Neural progenitor cell (in vitro differentiated cells): ENCODE data around the gene FBXW8. TPM values are rescaled to one million over a fixed set of nuclear protein-coding genes. Genes with fewer than 3 reads are reported as not detected.

ENCODE experiments used
- DNase-seq: peaks from one replicate; pipeline ENCODE4 v3.0.0-alpha.2; 2016; ENCODE audit warnings: low spot score
- H2AFZ ChIP-seq: fragments of 200-600 bp; sonication (generic); replicated peaks from 2 replicates; pipeline ENCODE4 v1.6.1; 2016; ENCODE audit warnings: antibody characterized with exemption
- H3F3A ChIP-seq: fragments of 200-600 bp; sonication (generic); 2 replicates; pipeline ENCODE4 v1.6.1; 2016; ENCODE audit warnings: antibody characterized with exemption, low read depth
- H3K27ac ChIP-seq: fragments of 200-600 bp; sonication (generic); 2 replicates; pipeline ENCODE4 v1.5.1; 2016; ENCODE audit warnings: mild to moderate bottlenecking
- H3K27me3 ChIP-seq: fragments of 200-600 bp; sonication (generic); 2 replicates; pipeline ENCODE4 v1.6.1; 2016; ENCODE audit warnings: mild to moderate bottlenecking, moderate library complexity
- H3K36me3 ChIP-seq: fragments of 200-600 bp; sonication (generic); 2 replicates; pipeline ENCODE4 v1.5.1; 2016
- H3K4me1 ChIP-seq: fragments of 200-600 bp; sonication (generic); 2 replicates; pipeline ENCODE4 v1.6.1; 2016; ENCODE audit warnings: mixed run types
- H3K4me2 ChIP-seq: fragments of 200-600 bp; sonication (generic); 2 replicates; pipeline ENCODE4 v1.6.1; 2016
- H3K4me3 ChIP-seq: fragments of 200-600 bp; sonication (generic); 2 replicates; pipeline ENCODE4 v1.5.1; 2016
- H3K79me2 ChIP-seq: fragments of 200-600 bp; sonication (generic); 2 replicates; pipeline ENCODE4 v1.6.1; 2016; ENCODE audit warnings: low read depth
- H3K9ac ChIP-seq: fragments of 200-600 bp; sonication (generic); 2 replicates; pipeline ENCODE4 v1.6.1; 2016
- H3K9me3 ChIP-seq: fragments of 200-600 bp; sonication (generic); 2 replicates; pipeline ENCODE4 v1.5.1; 2016; ENCODE audit warnings: low read depth
- H4K20me1 ChIP-seq: fragments of 200-600 bp; sonication (generic); 2 replicates; pipeline ENCODE4 v1.6.1; 2016; ENCODE audit warnings: low read depth
- H3K27ac Mint-ChIP-seq: 3 replicates; pipeline ENCODE4 v1.8.0; 2021; ENCODE audit warnings: mixed read lengths
- H3K27me3 Mint-ChIP-seq: 2 replicates; pipeline ENCODE4 v1.8.0; 2022; ENCODE audit warnings: low read depth, mild to moderate bottlenecking, inconsistent platforms, moderate library complexity, mixed read lengths; ENCODE audit not compliant: insufficient read depth
- H3K36me3 Mint-ChIP-seq: 3 replicates; pipeline ENCODE4 v1.8.0; 2021; ENCODE audit warnings: mixed read lengths
- H3K4me1 Mint-ChIP-seq: 3 replicates; pipeline ENCODE4 v1.8.0; 2021; ENCODE audit warnings: mixed read lengths
- H3K4me3 Mint-ChIP-seq: 3 replicates; pipeline ENCODE4 v1.8.0; 2021; ENCODE audit warnings: mild to moderate bottlenecking, moderate library complexity, mixed read lengths
- H3K9me3 Mint-ChIP-seq: 3 replicates; pipeline ENCODE4 v1.8.0; 2020; ENCODE audit warnings: mixed read lengths
- EZH2 ChIP-seq: fragments of 200-600 bp; sonication (generic); IDR thresholded peaks from 2 replicates; pipeline ENCODE4 v1.6.1; 2017; ENCODE audit warnings: antibody characterized with exemption, mild to moderate bottlenecking, moderate library complexity
- EZH2phosphoT487 ChIP-seq: fragments of 200-600 bp; sonication (generic); IDR thresholded peaks from 2 replicates; pipeline ENCODE4 v1.6.1; 2017; ENCODE audit warnings: antibody characterized with exemption
- total RNA-seq: library from RNA; depleted of rRNA; stranded (reverse); fragments of >200 nt; gene quantifications from 2 replicates; pipeline ENCODE4 v1.2.3, GENCODE V29; 2015; ENCODE audit warnings: low replicate concordance
- TF ChIP-seq, protein P1 (sequence below): fragments of 200-600 bp; sonication (generic); IDR thresholded peaks from 2 replicates; pipeline ENCODE4 v1.5.1; 2017; ENCODE audit warnings: antibody characterized with exemption, mild to moderate bottlenecking

Gene FBXW8
- total RNA-seq, 1 donor from 2014 or later, result 20.7 TPM

DNA sequence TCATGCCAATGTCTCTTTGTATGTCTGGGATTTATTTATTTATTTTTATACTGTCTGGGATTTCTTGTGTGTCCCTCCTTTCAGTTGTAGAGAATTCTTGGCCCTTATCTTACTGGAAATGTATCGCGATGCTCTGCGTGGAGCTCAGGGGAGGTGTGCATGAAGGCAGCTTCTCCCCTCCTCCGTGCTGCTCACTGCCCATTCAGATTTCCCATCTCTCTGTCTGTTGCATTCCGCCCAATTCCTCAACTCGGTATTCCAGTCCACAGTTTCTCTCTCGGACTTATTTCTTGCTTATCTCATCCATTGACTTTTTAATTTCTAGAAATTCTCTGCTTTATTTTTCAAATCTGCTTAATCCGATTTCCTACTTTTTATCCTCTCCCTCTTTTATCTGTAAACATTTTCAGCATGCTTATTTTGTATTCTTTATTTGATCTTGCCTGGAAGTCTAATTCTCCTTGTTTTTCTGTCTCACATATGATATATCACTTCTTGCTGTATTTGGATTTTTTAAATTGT is 93.2 kb downstream of the FBXW8 start:
- H3K4me3 ChIP-seq, result no peak overlapping the region
- peaks cover 8% of the 10 kb centered on the region for H4K20me1 ChIP-seq
- no peaks in the 10 kb centered on the region for H3K27me3 ChIP-seq
- H3K79me2 ChIP-seq, result no peaks in the 10 kb centered on the region
- H3K9me3 Mint-ChIP-seq, result no peaks in the 10 kb centered on the region
- H3K4me1 Mint-ChIP-seq, result no peaks in the 10 kb centered on the region
- H3K27ac Mint-ChIP-seq, result no peak overlapping the region
- peaks cover 4% of the 10 kb centered on the region for H3F3A ChIP-seq
- no peak overlapping the region for H3K9ac ChIP-seq
- no peaks in the 10 kb centered on the region for H3K36me3 ChIP-seq
- no peak overlapping the region for H3K4me2 ChIP-seq
- no peak overlapping the region for H3K4me3 Mint-ChIP-seq
- H3K27ac ChIP-seq, result no peak overlapping the region
- no peak for DNase-seq
- peaks cover 21% of the 10 kb centered on the region for H3K36me3 Mint-ChIP-seq
- H3K4me1 ChIP-seq, result peaks cover 12% of the 10 kb centered on the region
- TF ChIP-seq EZH2phosphoT487, result no peak
- TF ChIP-seq EZH2, result no peak
- TF ChIP-seq, protein P1, sequence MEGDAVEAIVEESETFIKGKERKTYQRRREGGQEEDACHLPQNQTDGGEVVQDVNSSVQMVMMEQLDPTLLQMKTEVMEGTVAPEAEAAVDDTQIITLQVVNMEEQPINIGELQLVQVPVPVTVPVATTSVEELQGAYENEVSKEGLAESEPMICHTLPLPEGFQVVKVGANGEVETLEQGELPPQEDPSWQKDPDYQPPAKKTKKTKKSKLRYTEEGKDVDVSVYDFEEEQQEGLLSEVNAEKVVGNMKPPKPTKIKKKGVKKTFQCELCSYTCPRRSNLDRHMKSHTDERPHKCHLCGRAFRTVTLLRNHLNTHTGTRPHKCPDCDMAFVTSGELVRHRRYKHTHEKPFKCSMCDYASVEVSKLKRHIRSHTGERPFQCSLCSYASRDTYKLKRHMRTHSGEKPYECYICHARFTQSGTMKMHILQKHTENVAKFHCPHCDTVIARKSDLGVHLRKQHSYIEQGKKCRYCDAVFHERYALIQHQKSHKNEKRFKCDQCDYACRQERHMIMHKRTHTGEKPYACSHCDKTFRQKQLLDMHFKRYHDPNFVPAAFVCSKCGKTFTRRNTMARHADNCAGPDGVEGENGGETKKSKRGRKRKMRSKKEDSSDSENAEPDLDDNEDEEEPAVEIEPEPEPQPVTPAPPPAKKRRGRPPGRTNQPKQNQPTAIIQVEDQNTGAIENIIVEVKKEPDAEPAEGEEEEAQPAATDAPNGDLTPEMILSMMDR, result no peak
- peaks cover 4% of the 10 kb centered on the region for H3K27me3 Mint-ChIP-seq
- no peaks in the 10 kb centered on the region for H3K9me3 ChIP-seq
- no peak overlapping the region for H2AFZ ChIP-seq

DNA sequence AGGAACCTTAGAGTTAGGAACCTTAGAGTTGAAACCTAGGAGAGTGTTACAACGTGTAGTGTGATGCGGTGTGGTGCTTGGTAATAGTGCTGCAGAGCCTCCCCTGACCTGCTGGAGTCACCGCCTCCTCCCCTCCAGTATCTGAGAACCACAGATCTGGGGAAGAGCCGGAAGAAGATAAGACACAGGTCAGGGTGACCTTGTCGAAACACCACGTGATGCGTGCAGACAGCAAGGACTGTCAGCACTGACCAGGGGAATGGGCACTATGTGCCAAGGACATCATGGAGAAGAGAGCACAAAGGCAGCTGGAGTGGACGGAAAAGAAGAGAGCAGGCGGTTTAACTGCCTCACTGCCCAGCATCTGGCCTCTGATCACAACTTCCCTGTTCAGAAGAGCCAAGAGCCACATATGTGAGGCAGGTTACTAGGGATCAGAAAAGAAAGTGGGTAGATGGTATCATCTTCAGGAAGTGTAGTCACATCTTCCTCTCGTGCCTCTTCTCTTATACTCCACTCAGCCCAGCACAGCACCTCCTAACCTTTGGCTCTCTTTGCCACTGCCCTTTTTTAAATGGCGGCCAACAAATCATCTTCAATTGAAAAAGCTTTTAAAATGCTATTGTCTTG is 94.8 kb downstream of the FBXW8 start:
- Mint-ChIP-seq H3K27ac (peak overlapping the region; percentile 70), H3K27me3 (peaks cover 2% of the 10 kb centered on the region), H3K9me3 (no peaks in the 10 kb centered on the region), H3K4me1 (peaks cover 13% of the 10 kb centered on the region), H3K4me3 (no peak overlapping the region), H3K36me3 (peaks cover 31% of the 10 kb centered on the region)
- Histone ChIP-seq H3K79me2 (no peaks in the 10 kb centered on the region), H3K9ac (no peak overlapping the region), H4K20me1 (peaks cover 8% of the 10 kb centered on the region), H3K9me3 (no peaks in the 10 kb centered on the region), H3K4me3 (no peak overlapping the region), H3K27ac (no peak overlapping the region), H3K27me3 (no peaks in the 10 kb centered on the region), H3F3A (peaks cover 20% of the 10 kb centered on the region), H3K4me1 (peaks cover 26% of the 10 kb centered on the region), H3K36me3 (no peaks in the 10 kb centered on the region), H2AFZ (no peak overlapping the region), H3K4me2 (no peak overlapping the region)
- no peak for DNase-seq
- TF ChIP-seq EZH2phosphoT487 (no peak), EZH2 (no peak)
- TF ChIP-seq, protein P1, result no peak

DNA sequence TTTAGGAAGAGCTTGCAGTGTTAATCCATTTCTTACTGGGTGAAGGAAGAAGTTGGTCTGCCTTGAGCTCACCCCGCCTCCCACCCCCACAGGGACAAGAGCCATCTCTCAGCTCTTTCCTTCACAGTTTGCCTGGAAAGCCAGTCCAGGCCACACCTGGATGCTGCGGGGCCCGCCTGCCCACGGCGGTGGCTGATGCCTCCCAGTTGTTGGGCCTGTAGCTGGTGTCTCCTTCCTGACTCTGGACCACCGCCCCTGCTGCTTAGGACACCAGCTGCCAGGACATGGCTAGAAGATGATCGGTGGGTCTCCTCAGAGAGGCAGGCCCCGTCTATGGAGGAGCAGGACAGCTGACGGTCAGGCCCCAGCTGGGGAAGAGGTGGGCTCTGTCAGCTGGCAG is 95.6 kb downstream of the FBXW8 start:
- H3K27me3 Mint-ChIP-seq, result peaks cover 2% of the 10 kb centered on the region
- no peak overlapping the region for H3K27ac Mint-ChIP-seq
- H3K36me3 ChIP-seq, result no peaks in the 10 kb centered on the region
- TF ChIP-seq EZH2, result no peak
- TF ChIP-seq, protein P1, result no peak
- no peak for TF ChIP-seq EZH2phosphoT487
- H3K36me3 Mint-ChIP-seq, result peaks cover 35% of the 10 kb centered on the region
- H3K4me3 Mint-ChIP-seq, result no peak overlapping the region
- no peak overlapping the region for H3K27ac ChIP-seq
- H3K4me1 ChIP-seq, result peaks cover 27% of the 10 kb centered on the region
- H3K27me3 ChIP-seq, result no peaks in the 10 kb centered on the region
- H3K4me2 ChIP-seq, result no peak overlapping the region
- no peak overlapping the region for H2AFZ ChIP-seq
- DNase-seq, result no peak
- H4K20me1 ChIP-seq, result peaks cover 2% of the 10 kb centered on the region
- peaks cover 13% of the 10 kb centered on the region for H3K4me1 Mint-ChIP-seq
- no peaks in the 10 kb centered on the region for H3K9me3 Mint-ChIP-seq
- H3F3A ChIP-seq, result peaks cover 28% of the 10 kb centered on the region
- H3K9me3 ChIP-seq, result no peaks in the 10 kb centered on the region
- no peak overlapping the region for H3K9ac ChIP-seq
- H3K4me3 ChIP-seq, result no peak overlapping the region
- H3K79me2 ChIP-seq, result no peaks in the 10 kb centered on the region
